ENCODE data around the gene MAP2K6. TPM values are rescaled to one million over a fixed set of nuclear protein-coding genes. Genes with fewer than 3 reads are reported as not detected.
"Not testable (repeated sequence)": the region's sequence is repeated elsewhere in the genome, so short reads cannot be mapped to it uniquely, and the experiment has no call there.

The MAP2K6 gene
- total RNA-seq, 3 donors from 2014 or later = 0.71 to 1.1 (median 0.87) TPM

DNA sequence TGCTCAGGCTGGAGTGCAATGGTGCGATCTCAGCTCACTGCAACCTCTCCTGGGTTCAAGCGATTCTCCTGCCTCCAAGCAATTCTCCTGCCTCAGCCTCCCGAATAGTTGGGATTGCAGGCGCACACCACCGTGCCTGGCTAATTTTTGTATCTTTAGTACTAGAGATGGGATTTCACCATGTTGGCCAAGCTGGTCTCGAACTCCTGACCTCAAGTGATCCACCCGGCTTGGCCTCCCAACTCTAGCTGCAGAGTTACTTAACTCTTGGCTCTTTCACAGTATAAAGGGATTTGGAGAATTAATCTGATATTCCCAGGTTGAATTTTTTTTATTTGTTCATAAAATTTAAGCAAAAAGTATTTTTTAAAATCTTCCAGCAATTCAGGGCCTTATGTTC lies 65.3 kb downstream of the MAP2K6 start:
- not testable (repeated sequence) for H3K9me3 Mint-ChIP-seq; H3K27me3 Mint-ChIP-seq (ENCODE audit: low read depth); H3K4me3 Mint-ChIP-seq; ATAC-seq; DNase-seq
- peaks cover 16% of the 10 kb centered on the region for H3K36me3 Mint-ChIP-seq (ENCODE audit: insufficient read depth)
- H3K4me1 Mint-ChIP-seq (ENCODE audit: low read depth) = peaks cover 14% of the 10 kb centered on the region

DNA sequence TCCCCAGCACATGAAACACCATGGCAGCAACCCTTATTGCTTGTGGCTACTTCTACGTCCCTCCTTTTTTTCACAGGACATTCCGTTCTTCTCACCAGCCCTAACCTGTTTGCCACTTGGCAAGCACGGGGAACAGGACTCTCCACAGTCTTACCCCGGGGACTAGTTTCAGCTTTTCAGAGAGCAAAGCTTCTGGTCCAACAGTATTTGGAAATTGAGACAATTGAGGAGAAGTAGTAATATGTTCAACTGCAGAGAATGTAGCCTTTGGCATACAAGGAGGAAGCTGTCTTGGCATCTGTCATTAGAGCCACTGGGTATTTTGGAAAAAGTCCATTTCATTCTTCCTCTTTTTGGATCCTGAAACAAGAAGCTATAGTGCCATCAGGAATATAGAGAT lies 65.7 kb downstream of the MAP2K6 start:
- Mint-ChIP-seq H3K4me3 (no peak overlapping the region), H3K27me3 (ENCODE audit: low read depth) (no peaks in the 10 kb centered on the region)
- no peak for ATAC-seq

DNA sequence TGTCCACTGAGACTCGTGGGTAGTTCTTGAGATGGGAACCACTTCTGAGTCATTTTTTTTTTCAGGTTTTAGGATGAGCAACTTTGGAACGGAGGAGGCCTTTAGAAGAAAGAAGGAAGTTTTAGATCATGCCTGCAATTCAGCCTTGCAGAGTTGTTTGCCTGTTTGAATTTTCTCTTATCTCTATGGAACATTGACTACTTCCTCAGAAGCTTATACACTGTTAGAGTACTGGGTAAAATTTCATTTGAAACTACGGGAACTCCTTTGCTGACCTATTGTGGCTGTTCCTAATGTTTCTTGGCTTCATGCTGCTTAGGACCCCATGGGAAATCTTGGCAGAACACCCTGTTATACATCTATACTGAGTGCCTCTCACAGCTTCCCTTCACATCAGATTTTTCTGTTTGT lies 70.8 kb downstream of the MAP2K6 start:
- H3K4me1 Mint-ChIP-seq (ENCODE audit: low read depth) = peaks cover 3% of the 10 kb centered on the region

More for the DNA sequence above, 65.7 kb downstream of the MAP2K6 start:
- Mint-ChIP-seq H3K4me1 (ENCODE audit: low read depth) (peaks cover 14% of the 10 kb centered on the region), H3K9me3 (no peaks in the 10 kb centered on the region), H3K36me3 (ENCODE audit: insufficient read depth) (peaks cover 16% of the 10 kb centered on the region)
- no peak for DNase-seq

DNA sequence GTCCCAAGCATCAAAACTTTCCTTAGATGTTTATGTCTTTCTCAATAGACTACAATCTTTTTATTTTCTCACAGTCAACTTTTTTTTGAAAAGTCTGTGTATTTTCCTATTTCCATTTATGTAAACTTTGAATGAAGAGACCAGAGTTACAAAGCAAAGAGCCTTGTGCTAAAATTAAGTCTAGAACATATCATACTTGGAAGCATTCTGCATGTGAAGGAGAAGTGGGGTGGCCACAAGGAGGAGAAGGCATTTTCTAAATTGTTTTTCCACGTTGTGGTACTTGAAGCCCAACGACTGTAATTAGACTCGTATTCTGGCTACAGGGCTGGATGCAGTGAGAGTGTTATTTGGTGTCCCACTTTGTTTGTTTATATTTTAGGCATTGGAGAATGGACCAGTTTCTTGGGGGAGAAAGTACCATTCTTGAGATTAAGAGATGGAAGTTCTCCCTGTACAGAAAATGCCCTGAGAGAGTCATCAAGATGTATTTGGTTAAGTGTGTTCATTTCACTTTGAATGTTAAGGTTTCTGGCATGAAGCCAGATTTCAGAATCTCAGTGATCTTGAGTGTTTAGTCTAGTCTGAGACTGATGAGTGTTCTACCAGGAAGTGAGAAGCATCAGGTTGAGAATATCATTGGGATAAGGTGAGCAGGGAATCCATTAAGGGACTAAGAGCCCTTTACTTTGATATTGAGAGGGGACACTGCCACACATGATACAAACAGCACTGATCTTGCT lies 71.6 kb downstream of the MAP2K6 start:
- no peaks in the 10 kb centered on the region for H3K27me3 Mint-ChIP-seq (ENCODE audit: low read depth)
- H3K4me1 Mint-ChIP-seq (ENCODE audit: low read depth) = peaks cover 3% of the 10 kb centered on the region
- ATAC-seq (no peak), DNase-seq (no peak)
- no peaks in the 10 kb centered on the region for H3K9me3 Mint-ChIP-seq
- no peak overlapping the region for H3K4me3 Mint-ChIP-seq
- peaks cover 11% of the 10 kb centered on the region for H3K36me3 Mint-ChIP-seq (ENCODE audit: insufficient read depth)

More for the DNA sequence above, 70.8 kb downstream of the MAP2K6 start:
- no peaks in the 10 kb centered on the region for H3K27me3 Mint-ChIP-seq (ENCODE audit: low read depth)
- ATAC-seq = no peak
- no peaks in the 10 kb centered on the region for H3K9me3 Mint-ChIP-seq
- H3K36me3 Mint-ChIP-seq (ENCODE audit: insufficient read depth) = peaks cover 14% of the 10 kb centered on the region
- no peak for DNase-seq
- no peak overlapping the region for H3K4me3 Mint-ChIP-seq

DNA sequence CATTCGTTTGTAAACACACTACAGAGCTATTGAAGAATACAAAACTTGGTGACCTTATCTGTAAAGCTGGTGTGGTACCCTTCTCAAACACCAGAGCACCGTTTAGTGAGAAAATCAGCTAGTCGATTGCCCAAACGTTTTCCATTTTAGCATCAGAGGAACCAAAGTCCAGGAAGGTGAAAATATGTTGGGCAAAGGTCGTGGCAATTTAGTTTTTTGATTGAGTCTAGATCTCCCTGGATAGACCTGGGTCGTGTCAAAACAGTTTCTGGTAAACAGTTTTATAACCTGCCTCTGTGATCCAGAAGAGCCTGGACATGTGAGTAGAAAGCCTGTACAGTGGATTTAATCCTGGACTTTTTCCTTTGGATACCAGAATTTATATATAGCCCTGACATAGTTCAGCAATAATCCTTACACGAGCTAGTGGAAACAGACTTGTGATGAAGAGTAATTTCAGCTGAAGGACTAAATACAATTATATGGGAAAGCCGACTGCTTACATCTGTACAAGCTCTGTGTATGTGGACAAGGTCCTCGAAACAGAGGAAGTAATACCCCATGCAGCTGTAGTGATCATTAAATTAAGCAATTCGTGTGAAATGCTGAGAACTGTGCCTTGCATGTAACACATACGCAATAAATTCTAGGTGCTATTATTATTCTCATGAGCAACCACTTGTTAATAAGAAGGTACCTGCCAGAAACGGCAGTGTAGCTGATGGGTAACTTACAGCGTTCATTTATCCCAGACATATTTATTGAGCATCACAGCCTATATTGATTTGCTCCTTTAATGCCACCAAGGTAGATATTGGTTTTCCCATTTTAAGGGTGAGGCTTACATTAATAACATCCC lies 72.5 kb downstream of the MAP2K6 start:
- DNase-seq (no peak), ATAC-seq (no peak)
- no peaks in the 10 kb centered on the region for H3K9me3 Mint-ChIP-seq
- peaks cover 9% of the 10 kb centered on the region for H3K36me3 Mint-ChIP-seq (ENCODE audit: insufficient read depth)
- no peak overlapping the region for H3K4me3 Mint-ChIP-seq
- H3K4me1 Mint-ChIP-seq (ENCODE audit: low read depth) = peaks cover 6% of the 10 kb centered on the region
- no peaks in the 10 kb centered on the region for H3K27me3 Mint-ChIP-seq (ENCODE audit: low read depth)

DNA sequence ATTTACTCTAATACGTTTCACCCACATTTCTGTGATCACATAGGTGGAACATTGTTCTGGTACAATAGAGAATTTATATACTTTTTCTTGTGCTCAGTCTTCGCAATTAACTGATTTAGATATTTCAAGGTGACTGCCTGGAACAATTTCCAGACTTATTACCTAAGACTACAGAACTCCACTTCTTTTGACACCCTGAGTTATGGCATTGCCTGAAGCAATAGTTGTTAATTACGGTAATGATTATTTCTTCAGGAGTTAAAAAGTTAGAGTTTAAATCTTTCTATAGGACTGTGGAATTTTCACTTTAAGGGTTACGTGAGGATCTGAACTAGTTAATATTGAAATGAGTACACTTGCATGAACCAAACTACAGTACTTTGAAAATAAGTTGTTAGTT lies 74.8 kb downstream of the MAP2K6 start:
- H3K27me3 Mint-ChIP-seq (ENCODE audit: low read depth) = no peaks in the 10 kb centered on the region
- H3K9me3 Mint-ChIP-seq = no peaks in the 10 kb centered on the region
- no peak for ATAC-seq
- H3K4me1 Mint-ChIP-seq (ENCODE audit: low read depth) = peaks cover 7% of the 10 kb centered on the region
- no peak overlapping the region for H3K4me3 Mint-ChIP-seq
- peaks cover 11% of the 10 kb centered on the region for H3K36me3 Mint-ChIP-seq (ENCODE audit: insufficient read depth)
- no peak for DNase-seq

DNA sequence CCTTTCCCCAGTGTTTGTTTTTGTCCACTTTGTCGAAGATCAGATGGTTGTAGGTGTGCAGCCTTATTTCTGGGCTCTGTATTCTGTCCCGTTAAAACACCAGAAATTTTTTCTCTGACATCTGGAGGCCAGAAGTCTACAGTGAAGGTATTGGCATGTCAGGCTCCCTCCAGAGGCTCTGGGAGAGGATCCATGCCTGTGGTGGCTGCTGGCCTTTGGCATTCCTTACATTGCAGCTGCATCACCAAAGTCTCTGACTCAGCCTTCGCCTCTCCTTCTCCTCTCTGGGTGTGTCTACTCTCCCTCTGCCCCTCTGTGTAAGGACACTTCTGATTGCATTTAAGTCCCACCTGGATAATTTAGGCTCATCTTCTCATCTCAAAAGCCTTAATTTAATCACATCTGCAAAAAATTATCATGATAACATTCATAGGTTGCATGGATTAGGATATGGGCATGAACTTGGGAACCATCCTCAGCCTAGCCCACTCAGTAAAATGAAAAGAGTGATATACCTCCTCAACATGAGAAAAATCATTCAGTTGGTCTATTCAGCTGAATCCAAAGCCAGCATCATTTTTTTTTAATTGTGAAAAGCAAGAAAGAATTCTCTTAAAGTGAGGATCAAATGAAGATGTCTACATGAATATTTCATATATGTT lies 78.0 kb downstream of the MAP2K6 start:
- DNase-seq (no peak), ATAC-seq (no peak)
- Mint-ChIP-seq H3K4me1 (ENCODE audit: low read depth) (peaks cover 7% of the 10 kb centered on the region), H3K36me3 (ENCODE audit: insufficient read depth) (peaks cover 5% of the 10 kb centered on the region), H3K27me3 (ENCODE audit: low read depth) (no peaks in the 10 kb centered on the region), H3K4me3 (no peak overlapping the region), H3K9me3 (no peaks in the 10 kb centered on the region)

DNA sequence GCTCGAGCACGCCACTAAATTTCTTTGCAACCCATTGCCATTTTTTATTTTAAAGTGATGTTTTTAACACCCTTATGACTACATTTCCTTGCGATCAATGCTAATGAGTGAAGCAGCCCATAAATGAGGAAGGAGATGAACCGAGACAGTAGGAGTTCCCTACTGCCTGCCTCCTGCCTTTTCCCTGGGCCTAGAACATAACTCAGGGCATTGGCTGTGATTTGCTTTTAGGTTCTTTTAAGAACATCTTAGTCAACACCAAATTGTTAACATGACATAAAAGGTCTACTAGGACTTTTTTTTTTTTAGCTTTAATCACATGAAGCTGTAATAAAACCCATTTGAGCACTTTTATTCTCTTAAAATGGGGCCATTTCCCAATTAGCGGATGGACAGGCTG lies 81.3 kb downstream of the MAP2K6 start:
- DNase-seq = no peak
- ATAC-seq = no peak
- no peaks in the 10 kb centered on the region for H3K27me3 Mint-ChIP-seq (ENCODE audit: low read depth)
- peaks cover 8% of the 10 kb centered on the region for H3K36me3 Mint-ChIP-seq (ENCODE audit: insufficient read depth)
- no peak overlapping the region for H3K4me3 Mint-ChIP-seq
- no peaks in the 10 kb centered on the region for H3K9me3 Mint-ChIP-seq
- H3K4me1 Mint-ChIP-seq (ENCODE audit: low read depth) = peaks cover 8% of the 10 kb centered on the region

DNA sequence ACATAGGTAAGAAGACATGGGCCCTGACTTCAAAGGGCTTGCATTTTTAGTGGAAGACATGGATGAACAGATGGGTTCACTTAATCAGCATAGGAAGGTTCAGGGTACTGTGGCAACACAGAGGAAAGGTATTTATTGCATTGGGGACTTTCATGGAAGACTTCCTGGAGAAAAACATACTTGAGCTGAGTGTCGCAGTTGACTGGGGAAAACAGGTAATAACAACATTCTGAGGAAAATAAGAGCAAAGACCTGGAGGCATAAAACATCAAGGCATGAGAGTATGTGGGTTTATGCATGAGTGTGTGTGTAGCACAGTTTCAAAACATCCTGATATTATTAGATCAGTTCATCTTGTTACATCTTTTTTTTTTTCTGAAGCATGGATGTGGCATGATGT lies 82.7 kb downstream of the MAP2K6 start:
- Mint-ChIP-seq H3K4me3 (no peak overlapping the region), H3K9me3 (no peaks in the 10 kb centered on the region), H3K4me1 (ENCODE audit: low read depth) (peaks cover 10% of the 10 kb centered on the region), H3K36me3 (ENCODE audit: insufficient read depth) (peaks cover 8% of the 10 kb centered on the region), H3K27me3 (ENCODE audit: low read depth) (no peaks in the 10 kb centered on the region)
- DNase-seq = no peak
- ATAC-seq = no peak

DNA sequence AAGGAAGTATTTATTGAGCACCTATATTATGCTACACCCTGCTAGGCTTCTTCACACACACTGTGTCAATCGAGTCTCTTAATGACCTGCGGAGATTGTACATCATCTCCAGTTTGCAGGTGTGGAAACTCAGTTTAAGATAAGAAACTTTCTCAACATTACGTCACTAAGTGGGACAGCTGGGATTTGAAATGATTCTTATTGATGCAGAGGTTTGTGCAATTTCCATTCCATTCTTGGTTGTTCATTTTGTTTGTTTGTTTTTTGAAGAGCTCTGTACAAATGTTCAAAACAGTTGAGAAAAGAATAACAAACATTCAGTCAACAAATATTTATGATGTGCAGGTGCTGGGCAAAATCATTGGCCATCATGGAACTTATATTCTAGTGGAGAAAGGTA lies 84.8 kb downstream of the MAP2K6 start:
- no peak overlapping the region for H3K4me3 Mint-ChIP-seq
- H3K27me3 Mint-ChIP-seq (ENCODE audit: low read depth) = no peaks in the 10 kb centered on the region

DNA sequence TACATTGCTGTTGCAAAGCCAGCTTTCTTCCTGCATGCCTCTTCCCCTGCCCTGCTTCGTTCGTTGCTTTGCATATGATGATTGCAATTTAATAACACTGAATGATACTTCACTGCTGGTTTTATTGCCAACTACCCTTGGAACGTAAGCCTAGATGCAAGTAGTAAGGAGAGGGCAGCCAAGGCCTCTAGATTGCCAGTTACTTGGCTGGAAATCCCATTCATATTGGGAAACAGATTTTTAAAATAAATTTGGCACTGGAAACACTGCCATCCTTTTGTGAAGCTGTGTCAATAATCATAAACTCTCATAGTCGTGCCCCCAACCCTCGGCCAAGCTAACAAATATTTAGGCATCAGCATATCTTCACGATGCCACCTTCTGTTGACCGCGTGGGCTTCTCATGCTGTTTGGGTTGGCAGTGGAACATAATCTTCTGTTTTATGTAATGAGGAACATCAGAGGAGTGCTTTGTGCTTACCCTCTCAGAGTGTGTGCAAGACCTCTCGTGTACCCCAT lies 86.5 kb downstream of the MAP2K6 start:
- Mint-ChIP-seq H3K9me3 (no peaks in the 10 kb centered on the region), H3K27me3 (ENCODE audit: low read depth) (no peaks in the 10 kb centered on the region), H3K36me3 (ENCODE audit: insufficient read depth) (peaks cover 13% of the 10 kb centered on the region), H3K4me1 (ENCODE audit: low read depth) (peaks cover 19% of the 10 kb centered on the region), H3K4me3 (no peak overlapping the region)
- no peak for DNase-seq
- ATAC-seq = no peak

More for the DNA sequence above, 84.8 kb downstream of the MAP2K6 start:
- peaks cover 5% of the 10 kb centered on the region for H3K36me3 Mint-ChIP-seq (ENCODE audit: insufficient read depth)
- ATAC-seq (no peak), DNase-seq (no peak)
- peaks cover 19% of the 10 kb centered on the region for H3K4me1 Mint-ChIP-seq (ENCODE audit: low read depth)
- H3K9me3 Mint-ChIP-seq = no peaks in the 10 kb centered on the region

DNA sequence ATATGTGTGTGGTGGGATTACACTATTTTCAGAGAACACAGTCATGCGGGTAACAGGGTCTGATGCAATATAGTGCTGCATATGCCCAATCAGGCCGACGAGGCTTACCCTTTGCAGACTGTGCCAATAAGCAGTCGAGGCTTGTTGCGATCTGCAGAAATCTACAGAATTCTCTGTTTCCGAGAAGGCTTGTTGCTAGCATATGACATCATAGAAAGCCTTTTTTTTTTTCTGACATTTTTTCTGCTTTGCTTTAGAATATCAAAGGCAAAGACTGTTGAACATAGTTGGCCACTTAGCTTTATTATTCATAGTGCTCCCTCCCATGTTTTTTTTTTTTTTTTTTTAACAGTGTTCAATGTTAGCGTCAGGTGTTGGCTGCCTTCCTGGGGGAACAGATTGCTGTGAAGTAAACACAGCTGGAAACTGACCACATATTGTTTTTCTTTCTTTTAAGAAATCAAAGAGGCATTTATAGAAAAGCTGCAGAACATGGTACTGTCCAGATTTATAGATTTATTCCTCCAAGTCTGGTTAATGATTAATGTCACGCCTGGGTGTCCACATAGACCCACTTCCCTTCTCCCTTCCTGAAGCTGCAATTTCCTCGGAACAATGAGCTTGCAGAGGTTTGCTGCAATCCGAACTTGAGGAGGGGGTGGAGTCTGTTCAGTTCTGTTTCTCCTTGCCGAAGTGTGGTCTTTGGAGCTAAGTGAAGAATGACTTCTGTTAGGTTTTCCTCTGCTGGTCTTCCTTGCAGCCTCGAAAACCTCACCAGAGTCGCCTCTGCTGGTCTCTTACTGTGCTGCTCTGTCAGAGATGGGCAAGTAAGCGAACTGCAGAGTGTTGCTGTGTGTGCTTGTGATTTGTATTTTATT lies 87.3 kb downstream of the MAP2K6 start:
- Mint-ChIP-seq H3K36me3 (ENCODE audit: insufficient read depth) (peaks cover 15% of the 10 kb centered on the region), H3K27me3 (ENCODE audit: low read depth) (no peaks in the 10 kb centered on the region), H3K9me3 (no peaks in the 10 kb centered on the region), H3K4me3 (no peak overlapping the region), H3K4me1 (ENCODE audit: low read depth) (peaks cover 17% of the 10 kb centered on the region)
- DNase-seq (no peak), ATAC-seq (no peak)

DNA sequence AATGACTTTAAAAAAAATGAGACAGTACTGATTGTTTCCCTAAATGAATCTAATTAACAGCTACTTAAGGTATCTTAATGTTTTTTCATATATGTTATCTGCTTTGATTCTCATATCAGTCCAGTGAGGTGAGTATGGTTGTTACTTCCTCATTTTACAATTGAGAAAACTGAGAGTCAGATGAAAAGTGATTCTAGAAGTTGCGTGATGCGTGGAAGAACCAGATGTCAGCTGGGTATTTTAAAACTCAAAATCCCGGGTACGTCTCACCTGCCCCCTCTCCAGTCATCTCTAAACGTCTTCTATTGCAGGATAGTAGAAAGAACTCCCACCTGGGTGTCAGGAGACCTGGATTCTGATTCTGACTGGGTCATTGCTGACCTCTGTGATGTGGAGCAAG lies 89.2 kb downstream of the MAP2K6 start:
- no peak for ATAC-seq
- Mint-ChIP-seq H3K4me1 (ENCODE audit: low read depth) (peaks cover 17% of the 10 kb centered on the region), H3K27me3 (ENCODE audit: low read depth) (no peaks in the 10 kb centered on the region), H3K9me3 (no peaks in the 10 kb centered on the region), H3K36me3 (ENCODE audit: insufficient read depth) (peaks cover 22% of the 10 kb centered on the region), H3K4me3 (no peak overlapping the region)
- DNase-seq = no peak

Data from activated T-cell treated with anti-CD3 and anti-CD28 coated beads, Interleukin-2, amount 50 U/mL, for 4 hours (primary cell).